Renal cortex interstitium (tissue), 15 donors: Measurements from ENCODE around the gene CEL. TPM values are rescaled to one million over a fixed set of nuclear protein-coding genes. Genes with fewer than 3 reads are reported as not detected.
A peak's percentile ranks its signal among the peaks of the same experiment; 100 is the strongest.
"Not testable (repeated sequence)": the region's sequence is repeated elsewhere in the genome, so short reads cannot be mapped to it uniquely, and the experiment has no call there.

Source experiments
- DNase-seq, 11 donors: peaks; one replicate each; pipeline ENCODE4 v3.0.0-alpha.2; 2013; ENCODE audit warnings: low read depth in 9 of 11, low spot score in 4 of 11; ENCODE audit errors: extremely low read depth in 1 of 11
- long read RNA-seq, 16 experiments: transcript quantifications; one replicate each; lab custom pipeline, GENCODE V29; 2026
- polyA plus RNA-seq, 3 donors: library from polyadenylated mRNA; unstranded; fragments of 120-200 nt; gene quantifications; one replicate each; pipeline ENCODE4 v1.2.1, GENCODE V29; 2013; ENCODE audit not compliant: insufficient read length in 3 of 3

CEL gene
- polyA plus RNA-seq: 1 to 10 TPM; 3.3 to 4.8 (median 4.0) TPM
- long read RNA-seq, donor 1: 0 reads
- long read RNA-seq, donor 2, partial matches to known transcripts: 0 of 1 reads
- long read RNA-seq, donor 2, other reads (novel, unspliced or antisense): 0 of 1 reads
- long read RNA-seq, donor 3: 0 reads
- long read RNA-seq, donor 4: 0 reads
- long read RNA-seq, donor 5: 0 reads
- long read RNA-seq, donor 6: 0 reads
- long read RNA-seq, donor 7, partial matches to known transcripts: 0 of 1 reads
- long read RNA-seq, donor 7, other reads (novel, unspliced or antisense): 0 of 1 reads
- long read RNA-seq, donor 8, partial matches to known transcripts: 0 of 1 reads
- long read RNA-seq, donor 8, other reads (novel, unspliced or antisense): 0 of 1 reads
- long read RNA-seq, donor 9, partial matches to known transcripts: 0 of 1 reads
- long read RNA-seq, donor 9, other reads (novel, unspliced or antisense): 0 of 1 reads
- long read RNA-seq, donor 10: 0 reads
- long read RNA-seq, donor 11, partial matches to known transcripts: 0 of 2 reads
- long read RNA-seq, donor 11, other reads (novel, unspliced or antisense): 0 of 2 reads
- long read RNA-seq, donor 12: 0 reads
- long read RNA-seq, donor 13: 0 reads
- long read RNA-seq, donor 14: 0 reads
- long read RNA-seq, donor 15: 0 reads
- long read RNA-seq, donor 16, partial matches to known transcripts: 0 of 2 reads
- long read RNA-seq, donor 16, other reads (novel, unspliced or antisense): 0 of 2 reads

GRCh38 chr9:133061764-133062145 lies at the start of gene CEL:
Gene CEL (plus strand): TSS chr9:133061981. CDS start chr9:133062003, 22 bp downstream.
- DNase-seq: not testable (repeated sequence)

GRCh38 chr9:133014696-133015095 lies 47.1 kb upstream of the CEL start:
- no peak for DNase-seq

GRCh38 chr9:133023117-133023890 lies 38.5 kb upstream of the CEL start:
- DNase-seq: no peak

- DNase-seq: no peak
These were observed 35.4 kb upstream of the CEL start for GRCh38 chr9:133026426-133026825.

- no peak for DNase-seq
These were observed 34.6 kb upstream of the CEL start for GRCh38 chr9:133027134-133027533.

GRCh38 chr9:133028221-133028620 lies 33.6 kb upstream of the CEL start:
- no peak for DNase-seq

GRCh38 chr9:133029994-133030316 lies 31.8 kb upstream of the CEL start:
- no peak for DNase-seq

GRCh38 chr9:133030317-133031129 lies 31.3 kb upstream of the CEL start, which contains the start of gene GTF3C5:
Gene GTF3C5 (plus strand): TSS chr9:133030997. CDS start chr9:133031012, 15 bp downstream.
- peak; percentile 92 to 99 (median 97) for DNase-seq

- no peak for DNase-seq
These were observed 30.7 kb upstream of the CEL start for GRCh38 chr9:133031130-133031422.

GRCh38 chr9:133031496-133031911 lies 30.3 kb upstream of the CEL start:
- DNase-seq: no peak

GRCh38 chr9:133032171-133032570 lies 29.6 kb upstream of the CEL start:
- no peak for DNase-seq

- DNase-seq: no peak
These were observed 26.1 kb upstream of the CEL start for GRCh38 chr9:133035669-133036068.

- DNase-seq: peak in 1 of 11 donors; percentile 33
These were observed 23.8 kb upstream of the CEL start for GRCh38 chr9:133037775-133038515.

GRCh38 chr9:133040892-133041479 lies 20.8 kb upstream of the CEL start:
- DNase-seq: not testable (repeated sequence)

GRCh38 chr9:133041958-133042357 lies 19.8 kb upstream of the CEL start:
- no peak for DNase-seq

- no peak for DNase-seq
These were observed 19.1 kb upstream of the CEL start for GRCh38 chr9:133042676-133043075.

GRCh38 chr9:133043449-133044035 lies 18.2 kb upstream of the CEL start:
- no peak for DNase-seq

GRCh38 chr9:133044125-133044524 lies 17.7 kb upstream of the CEL start:
- DNase-seq: no peak
